Ovary (tissue), 3 donors: ENCODE results near the gene CLEC16A.

Source experiments
- CTCF ChIP-seq, 3 donors: fragments of 450-650 bp in 2 of 3; fragments of 200-600 bp in 1 of 3; IDR thresholded peaks; one replicate each; pipeline versions ENCODE4 v1.5.1 to v1.8.0; 2016 to 2022; ENCODE audit warnings: antibody characterized with exemption in 3 of 3, mild to moderate bottlenecking in 1 of 3
- POLR2A ChIP-seq: fragments of 450-650 bp; IDR thresholded peaks from one replicate; pipeline ENCODE4 v1.6.1; 2017; ENCODE audit warnings: antibody characterized with exemption, mild to moderate bottlenecking, moderate library complexity
- donor health status: DM: no; HTN: no; CAD: no.

GRCh38 chr16:10929853-10930754 is 14.3 kb upstream of the CLEC16A start:
- TF ChIP-seq POLR2A = no peak
- no peak for TF ChIP-seq CTCF (IDR thresholded peaks at IDR 0.05)
